T-helper 2 cell (primary cell): ENCODE measurements around the gene PAQR9.
A peak's percentile ranks its signal among the peaks of the same experiment; 100 is the strongest.
"Not testable (repeated sequence)": the region's sequence is repeated elsewhere in the genome, so short reads cannot be mapped to it uniquely, and the experiment has no call there.

ENCODE experiments used
- DNase-seq, 5 experiments: peaks; one replicate each; pipeline versions ENCODE4 v3.0.0 to v3.0.0-alpha.2; 2012 to 2022
- total RNA-seq, 2 donors: gene quantifications; one replicate each; lab custom pipeline; 2026; lab: John Stamatoyannopoulos, UW

The PAQR9 gene
- 0 reads per million in 2 donors for total RNA-seq

DNA sequence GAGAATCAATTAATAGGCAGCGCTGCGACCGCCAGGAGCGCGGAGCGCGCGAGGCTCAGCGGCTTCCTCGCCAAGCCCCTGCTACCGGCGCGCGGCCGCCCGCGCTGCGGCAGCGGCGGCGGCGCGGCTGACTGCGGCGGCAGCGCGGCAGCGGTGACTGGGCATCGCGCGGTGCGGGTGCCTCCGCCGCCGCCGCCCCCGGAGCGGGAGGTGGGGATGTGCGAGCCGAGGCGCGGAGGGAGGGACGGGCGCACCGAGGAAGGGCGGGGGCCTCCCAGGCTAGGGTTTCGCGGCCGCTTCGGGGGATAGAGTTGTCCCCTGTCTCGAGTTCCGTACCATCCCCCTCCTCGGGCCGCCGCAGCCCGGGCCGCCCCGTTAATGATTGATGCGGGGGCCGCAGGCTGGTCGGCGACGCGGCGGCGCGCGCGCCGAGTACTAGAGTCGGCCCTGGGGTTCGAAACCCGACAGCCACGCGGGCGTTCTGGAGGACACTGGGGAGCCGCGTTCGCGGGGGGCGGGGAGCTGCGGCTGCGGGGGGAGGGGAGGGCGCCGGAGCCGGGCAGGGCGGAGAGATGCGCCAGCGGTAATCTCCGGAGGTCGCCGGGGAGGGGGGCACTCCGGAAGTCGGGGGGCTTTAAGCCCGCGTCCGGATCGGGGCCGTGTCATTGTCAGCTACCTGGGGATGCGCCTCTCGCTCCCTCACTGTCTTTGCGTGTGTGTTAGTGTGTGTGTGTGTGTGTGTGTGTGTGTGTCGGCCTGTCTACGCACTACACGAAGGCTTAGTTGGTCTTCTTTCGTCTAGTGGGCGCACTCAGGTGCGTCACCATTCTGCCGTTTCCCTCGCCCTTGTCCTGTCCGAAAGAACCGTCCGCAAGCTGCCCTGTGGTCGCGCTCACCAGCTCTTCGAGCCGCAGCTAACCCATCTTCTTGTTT, at the start of gene PAQR9:
PAQR9 (minus strand) TSS at position 159 of the 933 bp plus-strand sequence. CDS start 338 bp downstream, outside the sequence.
- peak in 1 of 5 experiments; percentile 40 for DNase-seq

GRCh38 chr3:143011705-143012104, 48.2 kb upstream of the PAQR9 start:
- DNase-seq = no peak

- no peak for DNase-seq
Observed at GRCh38 chr3:143010024-143010423, 46.5 kb upstream of the PAQR9 start.

DNA sequence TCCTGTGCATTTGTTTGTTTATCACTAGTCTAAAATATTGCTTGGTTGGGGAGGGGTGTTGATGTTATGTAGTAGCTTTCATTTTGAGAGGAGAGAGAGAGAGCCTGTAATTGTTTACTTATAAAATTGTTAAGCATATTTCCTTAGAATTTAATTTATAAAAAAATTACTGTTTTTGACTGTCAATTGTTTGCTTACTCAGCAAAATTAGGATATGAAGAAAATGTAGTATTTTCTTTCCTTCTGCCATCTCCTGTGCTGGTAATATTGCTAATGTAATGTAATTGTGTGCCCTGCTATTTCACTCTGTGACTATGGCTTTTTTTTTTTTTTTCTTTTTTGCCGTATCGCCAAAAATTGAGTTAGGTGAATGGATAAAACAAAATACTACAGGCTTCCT, 41.3 kb upstream of the PAQR9 start:
- DNase-seq = no peak

GRCh38 chr3:143002727-143003126, 39.3 kb upstream of the PAQR9 start:
- DNase-seq = no peak

GRCh38 chr3:143002083-143002712, 38.7 kb upstream of the PAQR9 start:
- DNase-seq = peak in 1 of 5 experiments; percentile 46

DNA sequence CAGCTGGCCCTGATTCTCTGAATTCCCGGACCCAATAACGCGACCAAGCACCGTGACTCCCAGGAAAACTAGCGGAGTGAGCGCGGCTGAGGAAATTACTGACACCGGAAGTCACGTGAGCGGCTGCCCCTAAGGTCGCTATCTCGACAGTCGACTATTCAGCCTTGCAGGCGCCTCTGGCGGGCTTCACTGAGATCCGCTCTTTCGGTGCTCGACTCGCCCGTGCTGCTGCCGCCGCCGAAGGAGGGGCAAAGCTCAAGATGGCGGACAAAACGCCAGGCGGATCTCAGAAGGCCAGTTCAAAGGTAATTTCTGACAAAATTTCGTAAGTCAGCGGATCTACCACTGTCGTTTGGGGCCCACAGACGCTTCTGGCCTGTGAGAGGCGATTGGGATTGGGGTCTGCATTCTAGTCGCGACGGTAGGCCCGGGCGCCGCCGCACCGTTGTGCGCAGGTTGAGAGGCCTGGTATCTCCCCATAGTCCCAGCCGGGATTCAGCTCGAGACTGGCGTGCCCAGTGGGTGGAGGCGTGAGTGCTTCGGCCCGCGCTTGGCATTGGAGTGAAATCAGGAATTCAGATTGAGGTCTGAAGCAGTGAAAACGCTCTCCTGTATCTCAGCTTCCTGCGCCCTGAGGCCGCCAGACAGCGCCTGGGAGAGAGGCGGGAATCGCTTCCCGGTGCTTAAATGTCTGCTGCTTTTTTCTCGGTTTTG, 38.1 kb upstream of the PAQR9 start, which contains the start of gene U2SURP:
U2SURP (plus strand) TSS at position 202 of the 714 bp plus-strand sequence; CDS start at position 261, 59 bp downstream.
- DNase-seq = peak; percentile 72 to 98 (median 86)

DNA sequence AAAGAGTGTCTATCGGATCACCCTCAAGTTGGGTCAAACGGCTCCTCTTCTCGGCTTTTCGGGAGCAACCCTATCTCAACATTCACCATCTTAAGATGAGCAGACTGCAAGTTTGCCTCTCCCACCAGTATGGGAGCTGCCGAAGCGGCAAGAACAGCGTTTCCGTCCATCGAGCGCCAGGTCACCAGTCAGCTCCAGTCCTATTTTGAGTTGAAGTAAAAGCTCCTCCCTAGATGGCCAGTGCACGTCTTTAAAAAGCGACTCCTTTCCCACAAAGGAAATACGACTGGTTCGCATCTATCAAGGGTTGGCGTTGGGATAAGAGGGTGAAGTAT, 37.5 kb upstream of the PAQR9 start:
- DNase-seq = peak in 3 of 5 experiments; percentile 31 to 89 (median 34)

GRCh38 chr3:143000528-143000927, 37.1 kb upstream of the PAQR9 start:
- no peak for DNase-seq

GRCh38 chr3:142999881-143000280, 36.4 kb upstream of the PAQR9 start:
- no peak for DNase-seq

- DNase-seq = no peak
Observed at GRCh38 chr3:142998439-142998838, 35.0 kb upstream of the PAQR9 start.

DNA sequence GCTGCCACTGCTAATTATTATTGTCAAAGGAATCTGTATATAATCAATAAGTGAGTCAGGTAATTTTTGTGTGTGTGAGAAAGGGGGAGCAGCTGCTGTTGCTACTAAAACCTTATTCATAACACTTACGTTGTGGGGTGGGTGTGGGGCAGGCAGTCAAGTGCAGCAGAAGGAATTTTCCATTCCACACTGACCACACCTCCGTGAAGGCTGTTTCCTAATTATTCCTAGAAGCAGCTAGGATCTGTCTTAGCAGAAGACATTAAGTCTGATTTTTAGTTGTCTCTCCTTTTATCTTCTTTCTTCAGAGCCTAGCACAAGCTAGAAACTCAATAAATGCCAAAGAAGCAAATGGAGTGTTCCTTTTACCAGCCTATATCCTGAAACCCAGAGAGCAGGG, 33.9 kb upstream of the PAQR9 start:
- no peak for DNase-seq

DNA sequence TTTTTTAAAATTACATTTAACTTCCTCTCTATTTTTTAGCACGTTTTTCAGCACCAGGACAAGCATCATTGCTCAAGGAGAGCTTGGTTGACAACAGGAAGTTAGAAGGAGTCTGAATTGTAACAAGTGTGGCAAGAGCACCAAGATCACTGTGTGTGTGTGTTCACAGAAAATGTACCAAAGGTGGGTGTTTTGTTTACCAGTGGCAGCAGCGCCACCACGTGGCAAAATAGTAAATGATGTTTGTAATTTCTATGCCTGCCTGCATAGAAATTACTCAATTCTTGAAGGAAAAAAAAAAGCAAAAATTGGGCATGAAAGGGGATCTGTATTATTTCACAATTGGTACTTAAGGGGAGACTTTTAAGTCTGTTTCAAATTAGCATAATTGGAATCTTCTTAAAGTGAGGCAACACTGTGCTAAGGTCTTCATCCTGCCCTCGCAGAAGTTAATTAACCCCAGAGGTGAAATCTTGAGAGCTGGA, 30.5 kb upstream of the PAQR9 start:
- DNase-seq = peak; percentile 15 to 79 (median 41)

DNA sequence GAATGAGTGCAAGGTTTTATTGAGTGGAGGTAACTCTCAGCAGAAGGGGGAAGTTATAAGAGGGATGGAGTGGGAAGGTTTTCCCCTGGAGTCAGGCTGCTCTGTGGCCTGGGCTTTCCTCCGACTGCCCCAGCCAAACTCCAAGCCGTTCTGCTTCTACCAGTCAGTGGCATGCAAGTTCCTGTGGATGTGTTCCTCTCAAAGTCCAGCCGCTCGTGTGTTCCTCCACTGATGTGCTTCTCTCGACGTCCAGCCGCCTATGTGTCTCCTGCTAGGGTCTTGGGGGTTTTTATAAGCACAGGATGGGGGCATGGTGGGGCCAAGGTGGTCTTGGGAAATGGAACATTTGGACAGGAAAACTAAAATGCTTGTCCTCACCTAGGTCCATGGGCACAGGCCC, 28.8 kb upstream of the PAQR9 start:
- no peak for DNase-seq

GRCh38 chr3:142990721-142991120, 27.2 kb upstream of the PAQR9 start:
- DNase-seq = no peak

DNA sequence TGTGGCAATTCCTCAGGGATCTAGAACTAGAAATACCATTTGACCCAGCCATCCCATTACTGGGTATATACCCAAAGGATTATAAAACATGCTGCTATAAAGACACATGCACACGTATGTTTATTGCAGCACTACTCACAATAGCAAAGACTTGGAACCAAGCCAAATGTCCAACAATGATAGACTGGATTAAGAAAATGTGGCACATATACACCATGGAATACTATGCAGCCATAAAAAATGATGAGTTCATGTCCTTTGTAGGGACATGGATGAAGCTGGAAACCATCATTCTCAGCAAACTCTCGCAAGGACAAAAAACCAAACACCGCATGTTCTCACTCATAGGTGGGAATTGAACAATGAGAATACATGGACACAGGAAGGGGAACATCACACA, 25.4 kb upstream of the PAQR9 start:
- DNase-seq = not testable (repeated sequence)

GRCh38 chr3:142988221-142988620, 24.7 kb upstream of the PAQR9 start:
- DNase-seq = not testable (repeated sequence)

- DNase-seq = peak in 1 of 5 experiments; percentile 36
Observed at GRCh38 chr3:142987707-142988106, 24.2 kb upstream of the PAQR9 start.

GRCh38 chr3:142987080-142987700, 23.7 kb upstream of the PAQR9 start:
- peak in 2 of 5 experiments; percentile 10 to 46 for DNase-seq

- no peak for DNase-seq
Observed at GRCh38 chr3:142984255-142984654, 20.8 kb upstream of the PAQR9 start.

GRCh38 chr3:142983318-142983717, 19.8 kb upstream of the PAQR9 start:
- DNase-seq = no peak

DNA sequence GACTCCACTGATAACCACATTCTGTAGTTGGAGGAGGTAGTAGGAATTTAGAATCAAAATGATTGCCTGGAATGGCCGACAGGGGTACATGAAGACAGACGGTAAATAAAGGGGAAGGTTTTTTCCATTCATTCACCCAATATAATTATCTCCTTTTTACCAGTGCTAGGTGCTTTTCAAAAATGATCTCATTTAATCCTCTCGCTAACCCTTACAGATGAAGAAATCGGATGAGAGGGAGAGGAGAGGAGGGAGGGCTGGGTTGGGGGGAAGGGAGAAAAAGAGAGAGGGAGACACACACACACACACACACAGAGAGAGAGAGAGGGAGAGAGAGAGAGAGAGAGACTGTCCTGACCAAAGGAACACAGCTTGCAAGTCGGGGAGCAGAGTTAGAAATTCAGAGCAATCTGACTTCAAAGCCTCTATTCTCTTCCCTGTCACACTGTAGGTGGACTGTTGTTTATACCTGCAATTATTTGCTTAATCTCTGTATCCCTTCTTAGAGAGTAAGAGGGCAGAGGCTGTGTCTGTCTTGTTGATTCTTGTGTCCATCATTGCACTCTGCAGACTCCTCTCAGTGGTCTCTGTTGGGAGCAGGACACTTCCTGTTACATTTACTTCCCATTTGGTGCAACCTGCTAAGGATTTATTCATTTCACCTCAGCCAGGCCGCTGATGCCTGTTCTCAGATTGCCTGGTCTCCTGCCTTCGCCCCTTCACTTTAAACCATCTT, 18.7 kb upstream of the PAQR9 start:
- DNase-seq = no peak
